ENCODE data around the gene TAX1BP3. TPM values are rescaled to one million over a fixed set of nuclear protein-coding genes. Genes with fewer than 3 reads are reported as not detected.

The TAX1BP3 gene
- total RNA-seq, 1 experiment from 2014 or later: 147 TPM

- no TSS peak for BruUV-seq (replicated peaks)
- intact Hi-C loops (cut with micrococcal nuclease; ENCODE audit: unreplicated experiment): no loop called here
- H3K79me2 ChIP-seq (ENCODE audit: low read depth): no peaks in the 10 kb centered on the region
- H3K9me3 ChIP-seq (ENCODE audit: insufficient read depth, low read depth): no peaks in the 10 kb centered on the region
- no peaks in the 10 kb centered on the region for H3K27me3 ChIP-seq (ENCODE audit: insufficient read depth, low read depth)
- ChIA-PET POLR2A (ENCODE audit: unreplicated experiment) (interaction anchor here (0.5 to 0.6 kb wide), 2 partner anchors 104 to 1228 kb away, joined by 4 to 6 read pairs; no protein-coding TSS in a partner anchor), CTCF (no interaction called here)
- no peaks in the 10 kb centered on the region for H3K4me1 ChIP-seq (replicated peaks; ENCODE audit: insufficient read depth)
- H3K4me2 ChIP-seq: no peak overlapping the region
- DNase-seq: no peak
- H4K20me1 ChIP-seq (ENCODE audit: insufficient read depth): peaks cover 4% of the 10 kb centered on the region; the same call in 1 of the 2 replicates
- H2AFZ ChIP-seq: no peak overlapping the region
- H3K4me3 ChIP-seq: no peak overlapping the region
- H3K27ac ChIP-seq: no peak overlapping the region
- no peaks in the 10 kb centered on the region for H3K36me3 ChIP-seq (ENCODE audit: low read depth)
- H3K9me2 ChIP-seq (ENCODE audit: insufficient read depth): no peaks in the 10 kb centered on the region
- H3F3A ChIP-seq (ENCODE audit: insufficient read depth, low read depth): 0 out of 2 replicates have a peak, but pooled peaks cover 11% of the 10 kb centered on the region
- TF ChIP-seq EZH2 (IDR thresholded peaks at IDR 0.05; ENCODE audit: low read depth) (no peak), CTCF (conservative IDR thresholded peaks at IDR 0.05) (no peak)
Observed at GRCh38 chr17:3643889-3644349, 24.5 kb downstream of the TAX1BP3 start.

DNA sequence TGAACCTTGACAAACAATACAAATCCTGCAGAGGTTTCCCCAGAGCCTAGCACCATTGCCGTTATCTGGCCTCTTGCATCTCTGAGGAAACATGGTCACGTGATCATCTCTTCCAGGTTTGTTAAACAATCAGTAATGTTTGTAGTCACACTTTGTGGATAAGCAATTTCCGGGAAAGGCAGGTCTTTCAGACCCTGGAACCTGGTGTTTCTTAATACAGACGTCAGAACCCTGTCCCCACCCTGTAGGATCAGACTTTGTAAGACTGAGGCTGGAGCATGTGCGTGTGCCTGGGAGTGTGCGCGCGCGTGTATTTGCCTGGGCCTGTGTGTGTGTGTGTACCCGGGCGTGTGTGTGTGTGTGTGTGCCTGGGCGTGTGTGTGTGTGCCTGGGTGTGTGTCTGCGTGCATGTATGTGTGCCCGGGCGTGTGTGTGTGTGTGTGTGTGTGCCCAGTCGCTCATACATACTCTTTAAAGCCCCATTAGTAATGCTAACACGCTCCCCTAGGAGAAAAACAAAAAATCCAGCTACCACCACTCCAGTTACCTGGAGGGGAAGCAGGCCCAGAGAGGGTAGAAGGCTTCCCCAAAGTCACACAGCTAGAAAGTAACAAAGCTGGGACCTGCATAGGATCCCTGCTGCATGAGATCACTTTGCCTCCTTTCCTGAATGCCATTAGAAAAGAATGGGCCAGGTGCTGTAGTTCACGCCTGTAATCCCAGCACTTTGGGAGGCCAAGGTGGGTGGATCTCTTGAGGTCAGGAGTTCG is 26.5 kb downstream of the TAX1BP3 start:
- Histone ChIP-seq H3K4me1 (replicated peaks; ENCODE audit: insufficient read depth) (0 out of 2 replicates have a peak, but pooled peaks cover 6% of the 10 kb centered on the region), H4K20me1 (ENCODE audit: insufficient read depth) (peaks cover 4% of the 10 kb centered on the region; the same call in 1 of the 2 replicates), H3K36me3 (ENCODE audit: low read depth) (no peaks in the 10 kb centered on the region), H3K27ac (no peak overlapping the region), H3K9me2 (ENCODE audit: insufficient read depth) (no peaks in the 10 kb centered on the region), H3K9me3 (ENCODE audit: insufficient read depth, low read depth) (no peaks in the 10 kb centered on the region), H3K4me3 (no peak overlapping the region), H3K4me2 (no peak overlapping the region), H3F3A (ENCODE audit: insufficient read depth, low read depth) (0 out of 2 replicates have a peak, but pooled peaks cover 11% of the 10 kb centered on the region), H3K27me3 (ENCODE audit: insufficient read depth, low read depth) (no peaks in the 10 kb centered on the region), H3K79me2 (ENCODE audit: low read depth) (peaks cover 5% of the 10 kb centered on the region; the same call in 1 of the 2 replicates), H2AFZ (no peak overlapping the region)
- ChIA-PET CTCF (no interaction called here), POLR2A (ENCODE audit: unreplicated experiment) (no interaction called here)
- intact Hi-C loops (cut with micrococcal nuclease; ENCODE audit: unreplicated experiment): no loop called here
- TF ChIP-seq EZH2 (IDR thresholded peaks at IDR 0.05; ENCODE audit: low read depth) (no peak), CTCF (conservative IDR thresholded peaks at IDR 0.05) (no peak)
- BruUV-seq (replicated peaks): no TSS peak
- DNase-seq: no peak

- BruUV-seq (replicated peaks): no TSS peak
- Histone ChIP-seq H3K27ac (no peak overlapping the region), H3K9me2 (ENCODE audit: insufficient read depth) (no peaks in the 10 kb centered on the region), H3K79me2 (ENCODE audit: low read depth) (peaks cover 5% of the 10 kb centered on the region; the same call in 1 of the 2 replicates), H3K4me3 (no peak overlapping the region), H3K9me3 (ENCODE audit: insufficient read depth, low read depth) (no peaks in the 10 kb centered on the region), H3K27me3 (ENCODE audit: insufficient read depth, low read depth) (no peaks in the 10 kb centered on the region), H3K4me1 (replicated peaks; ENCODE audit: insufficient read depth) (0 out of 2 replicates have a peak, but pooled peaks cover 6% of the 10 kb centered on the region), H4K20me1 (ENCODE audit: insufficient read depth) (peaks cover 2% of the 10 kb centered on the region; the same call in 1 of the 2 replicates), H3F3A (ENCODE audit: insufficient read depth, low read depth) (0 out of 2 replicates have a peak, but pooled peaks cover 11% of the 10 kb centered on the region), H2AFZ (no peak overlapping the region), H3K36me3 (ENCODE audit: low read depth) (no peaks in the 10 kb centered on the region), H3K4me2 (no peak overlapping the region)
- ChIA-PET CTCF (no interaction called here), POLR2A (ENCODE audit: unreplicated experiment) (no interaction called here)
- intact Hi-C loops (cut with micrococcal nuclease; ENCODE audit: unreplicated experiment): no loop called here
- no peak for TF ChIP-seq EZH2 (IDR thresholded peaks at IDR 0.05; ENCODE audit: low read depth)
- no peak for DNase-seq
Observed at GRCh38 chr17:3641014-3641413, 27.4 kb downstream of the TAX1BP3 start.

All from PC-9 (cell line).